Spleen (tissue), 7 donors: ENCODE measurements around the gene TRPM2.

ENCODE experiments used
- CTCF ChIP-seq, 11 experiments: fragments of 200-600 bp in 7 of 11; fragments of 450-650 bp in 4 of 11; sonication (generic) in 4 of 11; IDR thresholded peaks in 8 of 11; conservative IDR thresholded peaks in 3 of 11; 1 replicate in 7 of 11; 2 replicates in 4 of 11; pipeline versions ENCODE4 v1.4.0 to v1.8.0; 2016 to 2021; ENCODE audit warnings: antibody characterized with exemption in 11 of 11, inconsistent platforms in 4 of 11, mild to moderate bottlenecking in 1 of 11
- POLR2A ChIP-seq, 3 donors: fragments of 450-650 bp; IDR thresholded peaks; one replicate each; pipeline ENCODE4 v1.5.1; 2017; ENCODE audit warnings: antibody characterized with exemption in 3 of 3, mild to moderate bottlenecking in 1 of 3
- donor health status: DM: no; HTN: no; CAD: no; lungs with moderate emphysema.
- donor health status: DM: no; HTN: no; CAD: no.
- donor health status: DM: no; HTN: no; CAD: no.

DNA sequence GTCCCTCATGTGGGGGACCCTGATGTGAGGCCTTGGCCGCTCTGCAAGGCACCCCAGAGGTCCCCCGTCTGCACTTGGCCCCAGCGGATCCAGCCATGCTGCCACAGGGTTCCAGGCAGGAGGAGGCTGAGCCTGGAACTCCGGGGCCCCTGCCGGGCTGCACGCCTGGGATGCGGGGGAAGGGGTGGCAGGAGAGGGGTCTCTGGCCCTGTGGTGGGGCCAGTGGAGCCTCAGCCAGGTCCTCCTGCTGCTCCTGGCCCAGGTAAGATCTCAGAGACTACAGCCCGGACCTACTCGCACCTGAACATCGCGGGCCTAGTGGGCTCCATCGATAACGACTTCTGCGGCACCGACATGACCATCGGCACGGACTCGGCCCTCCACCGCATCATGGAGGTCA, 40.7 kb upstream of the TRPM2 start:
- TF ChIP-seq CTCF (IDR thresholded peaks at IDR 0.05 in 8 of 11, conservative IDR thresholded peaks at IDR 0.05 in 3 of 11) (no peak), POLR2A (IDR thresholded peaks at IDR 0.05) (no peak)
